ENCODE results near the gene ABCB1. TPM values are rescaled to one million over a fixed set of nuclear protein-coding genes. Genes with fewer than 3 reads are reported as not detected.

The ABCB1 gene
- total RNA-seq, 1 experiment from 2014 or later, result not detected

GRCh38 chr7:87473986-87474385 lies 126.7 kb downstream of the ABCB1 start:
- Histone ChIP-seq H3F3A (ENCODE audit: low read length, unreplicated experiment) (no peaks in the 10 kb centered on the region), H3K27ac (ENCODE audit: low read length) (no peak overlapping the region), H3K4me1 (ENCODE audit: insufficient read depth, low read length) (peaks cover 12% of the 10 kb centered on the region), H3K9ac (ENCODE audit: low read length) (no peak overlapping the region), H3K79me2 (ENCODE audit: low read length) (no peaks in the 10 kb centered on the region), H3K4me3 (ENCODE audit: low read length) (no peak overlapping the region), H3K36me3 (ENCODE audit: low read depth, low read length) (no peaks in the 10 kb centered on the region), H3K9me3 (ENCODE audit: low read length) (no peaks in the 10 kb centered on the region), H2AFZ (ENCODE audit: low read length) (no peak overlapping the region), H3K4me2 (ENCODE audit: low read length) (no peak overlapping the region), H4K20me1 (ENCODE audit: low read length) (no peaks in the 10 kb centered on the region), H3K27me3 (ENCODE audit: low read length) (peaks cover 19% of the 10 kb centered on the region), H3K9me2 (replicated peaks; ENCODE audit: low read length) (no peaks in the 10 kb centered on the region)
- DNase-seq (no peak), ATAC-seq (no peak)
- ChIA-PET CTCF (no interaction called here), POLR2A (ENCODE audit: unreplicated experiment) (interaction anchor here (0.6 kb wide), 1 partner anchor 10 kb away, joined by 3 read pairs; no protein-coding TSS in a partner anchor)
- TF ChIP-seq CTCF (conservative IDR thresholded peaks at IDR 0.05; ENCODE audit: low read depth, low read length) (no peak), EZH2 (IDR thresholded peaks at IDR 0.05; ENCODE audit: low read length, unreplicated experiment) (no peak), EZH2phosphoT487 (IDR thresholded peaks at IDR 0.05; ENCODE audit: borderline replicate concordance, low read length) (no peak)
- no TSS peak for BruUV-seq (replicated peaks)
- intact Hi-C loops (cut with micrococcal nuclease), result no loop called here

- H3K36me3 ChIP-seq (ENCODE audit: low read depth, low read length), result no peaks in the 10 kb centered on the region
Observed at GRCh38 chr7:87473192-87473591, 127.5 kb downstream of the ABCB1 start.

More at GRCh38 chr7:87473192-87473591, 127.5 kb downstream of the ABCB1 start:
- DNase-seq (no peak), ATAC-seq (no peak)
- TF ChIP-seq EZH2 (IDR thresholded peaks at IDR 0.05; ENCODE audit: low read length, unreplicated experiment) (no peak), EZH2phosphoT487 (IDR thresholded peaks at IDR 0.05; ENCODE audit: borderline replicate concordance, low read length) (no peak), CTCF (conservative IDR thresholded peaks at IDR 0.05; ENCODE audit: low read depth, low read length) (no peak)
- Histone ChIP-seq H3K9me3 (ENCODE audit: low read length) (no peaks in the 10 kb centered on the region), H3K4me2 (ENCODE audit: low read length) (no peak overlapping the region), H3K27me3 (ENCODE audit: low read length) (peaks cover 19% of the 10 kb centered on the region), H3K4me1 (ENCODE audit: insufficient read depth, low read length) (peaks cover 12% of the 10 kb centered on the region), H3F3A (ENCODE audit: low read length, unreplicated experiment) (no peaks in the 10 kb centered on the region), H3K9me2 (replicated peaks; ENCODE audit: low read length) (no peaks in the 10 kb centered on the region), H3K79me2 (ENCODE audit: low read length) (no peaks in the 10 kb centered on the region), H4K20me1 (ENCODE audit: low read length) (no peaks in the 10 kb centered on the region), H3K27ac (ENCODE audit: low read length) (no peak overlapping the region), H3K9ac (ENCODE audit: low read length) (no peak overlapping the region), H3K4me3 (ENCODE audit: low read length) (no peak overlapping the region), H2AFZ (ENCODE audit: low read length) (no peak overlapping the region)
- BruUV-seq (replicated peaks), result no TSS peak
- CTCF ChIA-PET, result no interaction called here
- intact Hi-C loops (cut with micrococcal nuclease), result no loop called here
- POLR2A ChIA-PET (ENCODE audit: unreplicated experiment), result no interaction called here

All from PC-3 (cell line).